Gastrocnemius medialis (tissue), 4 donors: ENCODE measurements around the gene GPRC5D. TPM values are rescaled to one million over a fixed set of nuclear protein-coding genes. Genes with fewer than 3 reads are reported as not detected.

ENCODE experiments used
- ATAC-seq, 2 donors: fragments of 150-250 bp; one replicate each; pipeline ENCODE4 v1.9.1; 2016
- DNase-seq, 2 donors: peaks; one replicate each; pipeline ENCODE4 v3.0.0-alpha.2; 2019
- H3K27ac ChIP-seq, 4 donors: fragments of 200-600 bp; sonication (generic); 1 replicate in 1 of 4; 2 replicates in 3 of 4; pipeline ENCODE4 v1.5.1; 2016 to 2018; ENCODE audit warnings: mild to moderate bottlenecking in 2 of 4, moderate library complexity in 1 of 4
- H3K27me3 ChIP-seq, 3 donors: fragments of 200-600 bp; sonication (generic) in 2 of 3; 1 replicate in 1 of 3; 2 replicates in 2 of 3; pipeline versions ENCODE4 v1.5.1 to v1.6.0; 2016 to 2019; ENCODE audit warnings: mild to moderate bottlenecking in 1 of 3, moderate library complexity in 1 of 3
- H3K36me3 ChIP-seq, 2 donors: fragments of 200-600 bp; sonication (generic) in 1 of 2; one replicate each; pipeline ENCODE4 v1.5.1; 2017 to 2018
- H3K4me1 ChIP-seq, 2 donors: fragments of 200-600 bp; sonication (generic) in 1 of 2; one replicate each; pipeline ENCODE4 v1.5.1; 2016 to 2017; ENCODE audit warnings: mild to moderate bottlenecking in 2 of 2
- H3K4me3 ChIP-seq, 4 donors: fragments of 200-600 bp; sonication (generic) in 3 of 4; 1 replicate in 1 of 4; 2 replicates in 3 of 4; pipeline ENCODE4 v1.5.1; 2016 to 2019; ENCODE audit warnings: mild to moderate bottlenecking in 2 of 4
- H3K9me3 ChIP-seq, 3 donors: fragments of 200-600 bp; sonication (generic) in 2 of 3; 1 replicate in 1 of 3; 2 replicates in 2 of 3; pipeline ENCODE4 v1.5.1; 2016 to 2019
- CTCF ChIP-seq, 5 experiments: fragments of 450-650 bp in 3 of 5; fragments of 200-600 bp in 2 of 5; sonication (generic) in 2 of 5; IDR thresholded peaks in 4 of 5; conservative IDR thresholded peaks in 1 of 5; 1 replicate in 4 of 5; 2 replicates in 1 of 5; pipeline ENCODE4 v1.5.1; 2016 to 2019; ENCODE audit warnings: antibody characterized with exemption in 5 of 5, mild to moderate bottlenecking in 3 of 5, moderate library complexity in 3 of 5
- POLR2A ChIP-seq, 2 donors: fragments of 450-650 bp; IDR thresholded peaks; one replicate each; pipeline ENCODE4 v1.6.1; 2017; ENCODE audit warnings: antibody characterized with exemption in 2 of 2, mild to moderate bottlenecking in 2 of 2, moderate library complexity in 2 of 2
- in situ Hi-C, 4 donors: fragments of 200-750 bp; cut with MboI; loops; one replicate each; pipeline versions ENCODE4 v1.15.0 to v1.8.0; 2017; ENCODE audit warnings: low sequenced_read_pairs in 4 of 4
- intact Hi-C: fragments of 100-400 bp; cut with DNase I; formaldehyde crosslinking; loops from one replicate; pipeline ENCODE4 v1.15.1; 2023; ENCODE audit warnings: low total_unique reads
- total RNA-seq, 4 donors: library from RNA; depleted of rRNA; stranded (reverse); fragments of >200 nt; gene quantifications; one replicate each; pipeline versions ENCODE4 v1.1.0 to v1.2.3, GENCODE V29; 2016

GPRC5D gene
- total RNA-seq, 4 donors from 2014 or later, result not detected

DNA sequence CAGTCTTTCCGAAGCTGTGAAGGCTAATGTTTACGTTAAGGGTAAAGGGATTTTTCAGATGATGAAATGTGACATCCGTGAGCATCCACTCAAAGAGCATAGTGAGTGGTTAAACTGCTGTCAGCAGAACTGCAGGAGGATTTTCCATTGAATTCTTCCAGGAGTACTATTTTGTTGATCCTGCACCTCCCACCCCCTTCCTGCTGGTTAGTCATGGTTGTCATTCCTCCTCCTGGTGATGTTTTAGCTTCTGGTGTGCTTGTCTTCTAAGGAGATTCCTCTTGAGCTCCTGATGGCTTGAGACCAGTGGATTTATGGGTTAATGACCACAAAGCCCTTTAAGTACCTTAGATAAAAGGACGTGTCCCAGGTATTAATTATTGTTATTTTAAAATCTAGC lies 2.4 kb upstream of the GPRC5D start:
- no peaks in the 10 kb centered on the region for H3K4me1 ChIP-seq
- no peak for TF ChIP-seq POLR2A (IDR thresholded peaks at IDR 0.05)
- no peak for TF ChIP-seq CTCF (IDR thresholded peaks at IDR 0.05 in 4 of 5, conservative IDR thresholded peaks at IDR 0.05 in 1 of 5)
- H3K9me3 ChIP-seq, result no peaks in the 10 kb centered on the region

DNA sequence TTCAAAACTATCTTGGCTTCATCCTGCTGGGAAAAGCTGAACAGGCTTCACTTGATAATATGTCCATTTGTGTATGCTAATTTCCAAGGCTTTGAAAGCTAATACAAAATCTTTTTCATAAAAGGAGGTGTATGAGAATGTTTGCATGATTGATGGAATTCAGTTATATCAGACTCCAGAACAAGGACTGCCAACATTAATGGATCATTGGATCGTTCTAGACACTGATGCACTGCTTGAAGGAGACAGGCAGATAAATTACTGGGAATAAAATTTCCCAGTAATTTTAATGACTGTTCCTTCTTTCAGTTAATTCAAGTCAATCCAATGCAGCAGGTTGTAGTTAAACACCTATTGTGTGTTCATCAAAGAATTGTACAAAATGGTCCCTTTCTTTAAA lies 466 bp downstream of the GPRC5D start:
- Histone ChIP-seq H3K27ac (no peak overlapping the region), H3K4me3 (no peak overlapping the region), H3K27me3 (no peaks in the 10 kb centered on the region), H3K4me1 (no peaks in the 10 kb centered on the region), H3K9me3 (no peaks in the 10 kb centered on the region), H3K36me3 (no peaks in the 10 kb centered on the region)
- DNase-seq (no peak), ATAC-seq (no peak)
- in situ Hi-C loops, result no loop called here
- no peak for TF ChIP-seq CTCF (IDR thresholded peaks at IDR 0.05 in 4 of 5, conservative IDR thresholded peaks at IDR 0.05 in 1 of 5)
- no peak for TF ChIP-seq POLR2A (IDR thresholded peaks at IDR 0.05)
- intact Hi-C loops, result no loop called here

More for the DNA sequence above, 2.4 kb upstream of the GPRC5D start:
- in situ Hi-C loops, result no loop called here
- ATAC-seq (no peak), DNase-seq (no peak)
- Histone ChIP-seq H3K36me3 (no peaks in the 10 kb centered on the region), H3K27me3 (no peaks in the 10 kb centered on the region), H3K27ac (no peak overlapping the region), H3K4me3 (no peak overlapping the region)
- intact Hi-C loops, result no loop called here

DNA sequence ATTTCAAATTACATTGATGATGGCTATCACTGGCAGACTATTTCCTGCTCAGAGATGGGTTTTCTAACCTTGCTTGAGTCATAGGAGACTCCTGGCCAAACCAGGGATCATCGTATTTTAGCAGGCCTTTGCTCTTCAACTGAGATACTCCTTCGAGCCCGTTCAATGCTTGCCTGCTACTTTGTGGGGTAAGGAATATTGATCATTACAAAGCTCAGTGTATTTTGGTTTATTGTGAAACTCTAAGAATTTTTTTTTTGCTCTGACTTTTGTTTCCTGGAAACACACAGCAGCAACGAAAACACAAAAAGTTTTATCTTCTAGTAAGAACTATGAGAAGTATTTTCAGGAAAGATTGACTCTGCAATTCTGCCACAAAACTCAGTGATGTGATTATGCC lies 4.1 kb downstream of the GPRC5D start:
- ATAC-seq (no peak), DNase-seq (no peak)
- TF ChIP-seq POLR2A (IDR thresholded peaks at IDR 0.05) (no peak), CTCF (IDR thresholded peaks at IDR 0.05 in 4 of 5, conservative IDR thresholded peaks at IDR 0.05 in 1 of 5) (no peak)
- in situ Hi-C loops, result no loop called here
- Histone ChIP-seq H3K36me3 (no peaks in the 10 kb centered on the region), H3K27ac (no peak overlapping the region), H3K4me1 (no peaks in the 10 kb centered on the region), H3K4me3 (no peak overlapping the region), H3K27me3 (no peaks in the 10 kb centered on the region), H3K9me3 (no peaks in the 10 kb centered on the region)
- intact Hi-C loops, result no loop called here

- Histone ChIP-seq H3K4me1 (no peaks in the 10 kb centered on the region), H3K4me3 (no peak overlapping the region), H3K36me3 (no peaks in the 10 kb centered on the region), H3K27me3 (no peaks in the 10 kb centered on the region), H3K27ac (no peak overlapping the region), H3K9me3 (no peaks in the 10 kb centered on the region)
- DNase-seq (no peak), ATAC-seq (no peak)
- TF ChIP-seq POLR2A (IDR thresholded peaks at IDR 0.05) (no peak), CTCF (IDR thresholded peaks at IDR 0.05 in 4 of 5, conservative IDR thresholded peaks at IDR 0.05 in 1 of 5) (no peak)
- in situ Hi-C loops, result no loop called here
- intact Hi-C loops, result no loop called here
Measured at GRCh38 chr12:12946686-12947355, 5.1 kb downstream of the GPRC5D start.

DNA sequence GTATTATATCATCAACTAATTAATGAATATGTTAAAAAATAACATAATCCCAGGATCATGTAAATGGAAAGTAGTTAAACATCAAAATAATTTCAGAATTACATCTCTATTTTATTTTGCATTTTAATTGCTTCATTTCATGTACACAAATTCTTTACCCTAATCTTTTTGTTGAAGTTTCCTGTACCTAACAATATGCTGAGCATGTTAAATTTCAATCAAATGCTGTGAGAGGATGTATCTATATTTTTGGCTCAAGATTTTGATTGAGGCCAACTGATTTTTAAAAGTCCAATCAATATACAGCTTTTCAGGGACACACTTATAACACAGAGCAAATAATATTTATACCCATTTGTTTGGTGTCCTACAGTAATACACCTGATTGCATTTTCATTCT lies 6.4 kb downstream of the GPRC5D start:
- in situ Hi-C loops, result no loop called here
- intact Hi-C loops, result no loop called here
- no peak for DNase-seq

More for the DNA sequence above, 6.4 kb downstream of the GPRC5D start:
- Histone ChIP-seq H3K27me3 (no peaks in the 10 kb centered on the region), H3K9me3 (no peaks in the 10 kb centered on the region), H3K4me3 (no peak overlapping the region), H3K4me1 (no peaks in the 10 kb centered on the region), H3K36me3 (no peaks in the 10 kb centered on the region), H3K27ac (no peak overlapping the region)
- TF ChIP-seq POLR2A (IDR thresholded peaks at IDR 0.05) (no peak), CTCF (IDR thresholded peaks at IDR 0.05 in 4 of 5, conservative IDR thresholded peaks at IDR 0.05 in 1 of 5) (no peak)
- no peak for ATAC-seq
